HEK293T (cell line): ENCODE results near the gene TNRC6C.
"Not testable (repeated sequence)": the region's sequence is repeated elsewhere in the genome, so short reads cannot be mapped to it uniquely, and the experiment has no call there.

Experiments
- CTCF ChIA-PET: fragments of 350-600 bp; formaldehyde crosslinking; extraction: SDS; loops from one replicate; lab custom pipeline; 2021; ENCODE audit warnings: antibody characterized with exemption, inconsistent platforms; lab: Yijun Ruan, JAX
- POLR2A ChIA-PET: fragments of 350-600 bp; formaldehyde crosslinking; extraction: SDS; loops from one replicate; lab custom pipeline; 2020; ENCODE audit warnings: antibody characterized with exemption, inconsistent platforms; lab: Yijun Ruan, JAX
- DNase-seq: peaks from one replicate; pipeline ENCODE4 v3.0.0; 2012; ENCODE audit warnings: mixed read lengths; ENCODE audit errors: extremely low spot score
- ARNT ChIP-seq: fragments of 450-650 bp; IDR thresholded peaks from 2 replicates; pipeline ENCODE4 v1.6.1; 2017; ENCODE audit warnings: mild to moderate bottlenecking
- BHLHE40 ChIP-seq: fragments of 450-650 bp; IDR thresholded peaks from 2 replicates; pipeline ENCODE4 v1.6.1; 2016; ENCODE audit warnings: mild to moderate bottlenecking, moderate library complexity, borderline replicate concordance
- CTBP1 ChIP-seq: fragments of 450-650 bp; IDR thresholded peaks from 2 replicates; pipeline ENCODE4 v1.6.1; 2016; ENCODE audit warnings: borderline replicate concordance
- ELF4 ChIP-seq: fragments of 450-650 bp; IDR thresholded peaks from 2 replicates; pipeline ENCODE4 v1.6.1; 2017; ENCODE audit warnings: antibody characterized with exemption
- FOXA1 ChIP-seq: fragments of 450-650 bp; IDR thresholded peaks from 2 replicates; pipeline ENCODE4 v1.6.1; 2016; ENCODE audit warnings: mild to moderate bottlenecking
- FOXK2 ChIP-seq: fragments of 450-650 bp; IDR thresholded peaks from 2 replicates; pipeline ENCODE4 v1.6.1; 2016; ENCODE audit warnings: mild to moderate bottlenecking
- FOXM1 ChIP-seq: fragments of 450-650 bp; IDR thresholded peaks from 2 replicates; pipeline ENCODE4 v1.6.1; 2017; ENCODE audit warnings: mild to moderate bottlenecking, borderline replicate concordance
- HDGF ChIP-seq: fragments of 450-650 bp; IDR thresholded peaks from 2 replicates; pipeline ENCODE4 v1.6.1; 2017; ENCODE audit warnings: antibody characterized with exemption, borderline replicate concordance
- L3MBTL2 ChIP-seq: fragments of 450-650 bp; conservative IDR thresholded peaks from 2 replicates; pipeline ENCODE4 v1.6.1; 2016; ENCODE audit warnings: mild to moderate bottlenecking
- LEF1 ChIP-seq: fragments of 450-650 bp; IDR thresholded peaks from 2 replicates; pipeline ENCODE4 v1.6.1; 2017; ENCODE audit warnings: mild to moderate bottlenecking, borderline replicate concordance
- NFRKB ChIP-seq: fragments of 450-650 bp; IDR thresholded peaks from 2 replicates; pipeline ENCODE4 v1.6.1; 2016; ENCODE audit warnings: mild to moderate bottlenecking, moderate library complexity
- SP1 ChIP-seq: fragments of 450-650 bp; IDR thresholded peaks from 2 replicates; pipeline ENCODE4 v1.6.1; 2017
- SUZ12 ChIP-seq: fragments of 450-650 bp; IDR thresholded peaks from 2 replicates; pipeline ENCODE4 v1.6.1; 2016; ENCODE audit warnings: mild to moderate bottlenecking
- TARDBP ChIP-seq: fragments of 450-650 bp; IDR thresholded peaks from 2 replicates; pipeline ENCODE4 v1.6.1; 2016
- ZNF384 ChIP-seq: fragments of 450-650 bp; IDR thresholded peaks from 2 replicates; pipeline ENCODE4 v1.6.1; 2016
- TF ChIP-seq, protein P1 (sequence below): fragments of 450-650 bp; IDR thresholded peaks from 2 replicates; pipeline ENCODE4 v1.6.1; 2016

Gene TNRC6C

DNA sequence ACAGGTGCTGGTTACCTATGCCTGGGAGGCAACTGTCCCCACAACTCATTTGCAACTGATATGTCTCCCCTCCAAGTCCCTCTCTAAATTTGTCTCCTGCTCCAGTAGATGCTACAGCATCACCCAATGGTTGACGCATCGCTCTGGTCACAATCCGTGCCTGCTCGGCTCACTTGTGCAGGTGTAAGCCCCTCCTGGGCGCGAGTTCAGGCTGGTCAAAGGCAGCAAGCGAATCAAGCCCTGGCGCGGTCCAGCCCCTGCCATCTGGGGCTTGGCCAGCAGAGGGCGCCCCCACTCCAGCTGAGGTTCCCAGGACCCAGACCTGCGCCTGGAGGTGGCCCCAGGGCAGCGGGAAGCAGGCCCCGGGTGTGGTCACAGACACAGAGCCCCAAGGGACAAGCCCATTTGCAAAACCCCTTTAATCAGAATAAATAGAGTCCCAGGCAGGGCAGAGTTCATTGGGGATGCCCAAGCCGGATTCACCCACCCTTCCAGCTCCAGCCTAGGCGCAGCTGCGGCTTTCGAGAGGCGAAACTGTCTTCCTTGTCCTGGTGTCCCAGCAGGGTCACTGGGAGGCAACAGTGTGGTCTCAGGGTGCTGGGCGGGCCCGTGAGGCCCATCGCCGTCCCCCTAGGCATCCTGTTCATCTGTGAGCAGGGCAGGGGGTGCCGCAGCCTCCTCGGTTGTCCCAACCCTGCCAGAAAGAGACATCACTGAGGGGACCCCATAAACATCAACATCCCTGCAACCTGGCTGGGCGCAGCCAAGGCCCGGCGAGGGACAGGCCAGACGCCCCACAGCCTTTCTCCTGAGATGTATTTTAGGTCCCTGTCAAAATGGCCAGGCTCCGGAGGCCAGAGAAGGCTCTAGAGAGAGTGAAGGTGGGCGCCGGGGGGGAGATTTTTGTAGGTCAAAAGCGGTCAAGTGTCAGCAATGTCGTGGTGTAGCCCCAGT is 154.3 kb downstream of the TNRC6C start:
- ChIA-PET POLR2A (interaction anchor here (1.0 kb wide), 1 partner anchor 73 kb away, joined by 3 read pairs; no protein-coding TSS in a partner anchor), CTCF (interaction anchor here (0.8 to 1.0 kb wide), 2 partner anchors 12 to 22 kb away, joined by 4 to 5 read pairs; no protein-coding TSS in a partner anchor)
- no peak for TF ChIP-seq L3MBTL2
- 0 out of 2 replicates have a peak, but pooled peaks have one; percentile 12 for TF ChIP-seq ARNT
- peak; percentile 93 for DNase-seq

DNA sequence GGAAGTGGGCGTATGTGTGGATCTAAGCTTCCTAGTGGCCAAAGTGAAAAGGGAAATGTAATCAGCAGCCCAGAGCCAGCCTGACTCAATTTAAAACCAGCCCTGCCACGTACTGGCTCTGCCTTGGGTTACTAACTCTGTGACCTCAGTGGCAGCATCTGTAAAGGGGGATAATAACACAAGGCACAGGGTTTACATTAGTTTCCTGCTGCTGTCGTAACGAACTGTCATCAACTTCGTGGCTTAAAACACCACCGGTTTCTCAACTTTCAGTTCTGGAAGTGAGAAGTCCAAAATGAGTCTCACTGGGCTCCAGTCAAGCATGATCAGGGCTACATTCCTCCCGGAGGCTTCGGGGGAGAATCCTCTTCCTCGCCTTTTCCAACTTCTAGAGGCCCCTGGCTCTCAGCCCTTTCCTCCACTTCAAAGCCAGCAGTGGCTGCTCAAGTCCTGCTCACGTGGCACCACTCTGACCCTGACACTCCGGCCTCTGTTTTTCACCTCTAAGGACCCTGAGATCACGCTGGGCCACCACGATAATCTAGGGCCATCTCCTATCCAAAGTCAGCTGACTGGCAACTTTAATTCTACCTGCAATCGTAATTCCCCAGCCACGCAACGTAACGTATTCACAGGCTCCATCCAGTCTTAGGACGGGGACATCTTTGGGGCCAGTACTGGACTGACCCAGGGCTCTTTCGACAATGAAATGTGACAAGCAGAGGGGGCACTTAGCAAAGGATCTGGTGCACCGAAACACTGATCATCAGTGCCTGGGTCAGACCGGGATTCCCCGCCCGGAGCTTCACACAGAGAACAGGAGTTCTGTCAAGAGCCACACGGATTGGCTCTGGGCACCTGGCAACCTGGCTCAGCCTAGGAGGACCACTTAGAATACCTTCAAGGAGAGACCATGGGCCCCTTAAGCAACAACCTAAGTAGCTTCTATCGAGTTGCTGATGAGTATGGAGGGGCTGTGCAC is 155.6 kb downstream of the TNRC6C start:
- ChIA-PET POLR2A (no interaction called here), CTCF (interaction anchor here (0.6 to 1.2 kb wide), 3 partner anchors 17 to 22 kb away, joined by 3 to 5 read pairs (median 3); no protein-coding TSS in a partner anchor)
- no peak for DNase-seq
- TF ChIP-seq L3MBTL2 (no peak), ELF4 (no peak)

DNA sequence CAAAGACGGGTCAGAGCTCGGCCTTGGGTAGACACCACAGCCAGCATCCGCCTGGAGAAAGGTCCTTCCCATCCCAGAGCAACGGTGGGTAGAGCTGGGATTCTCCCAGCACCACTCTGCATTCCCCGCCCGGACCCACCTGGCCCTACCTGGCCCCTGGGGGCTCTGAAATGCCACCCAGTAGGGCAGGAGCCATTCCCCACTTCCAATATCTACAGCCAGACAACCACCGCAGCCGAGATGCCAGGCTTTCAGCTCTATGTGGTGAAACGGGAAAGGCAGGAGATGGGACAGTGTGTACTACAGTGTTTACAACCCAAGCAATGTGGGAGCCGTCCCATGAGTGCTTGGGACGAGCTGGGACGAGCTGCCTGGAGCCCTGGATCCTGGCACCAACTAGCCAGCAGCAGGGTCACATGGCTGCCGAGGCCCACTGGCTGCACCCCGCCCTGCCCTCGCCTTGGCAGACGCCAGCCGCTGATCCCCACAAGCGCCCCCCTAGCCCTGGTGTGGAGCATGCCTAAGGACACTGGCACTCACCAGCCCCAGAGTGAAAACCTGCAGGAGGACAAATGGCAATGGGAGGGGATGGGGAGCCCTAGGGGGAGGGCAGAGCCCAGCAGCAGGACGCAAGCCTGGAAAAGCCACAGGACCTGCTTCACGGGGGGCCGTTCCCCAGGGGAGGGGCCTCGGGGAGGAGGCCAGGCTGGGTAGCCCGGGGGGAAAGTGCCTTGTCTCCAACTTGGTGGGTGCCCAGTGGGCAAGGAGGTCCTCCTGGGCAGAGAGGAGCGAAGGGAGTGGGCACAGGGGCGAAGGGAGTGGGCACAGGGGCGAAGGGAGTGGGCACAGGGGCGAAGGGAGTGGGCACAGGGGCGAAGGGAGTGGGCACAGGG is 156.6 kb downstream of the TNRC6C start:
- TF ChIP-seq ELF4 (no peak), TARDBP (no peak), SP1 (no peak), ARNT (no peak), FOXK2 (no peak), HDGF (no peak), NFRKB (no peak), ZNF384 (no peak), LEF1 (no peak), L3MBTL2 (no peak), CTBP1 (no peak), FOXA1 (no peak), SUZ12 (no peak), BHLHE40 (no peak), FOXM1 (no peak)
- TF ChIP-seq, protein P1, sequence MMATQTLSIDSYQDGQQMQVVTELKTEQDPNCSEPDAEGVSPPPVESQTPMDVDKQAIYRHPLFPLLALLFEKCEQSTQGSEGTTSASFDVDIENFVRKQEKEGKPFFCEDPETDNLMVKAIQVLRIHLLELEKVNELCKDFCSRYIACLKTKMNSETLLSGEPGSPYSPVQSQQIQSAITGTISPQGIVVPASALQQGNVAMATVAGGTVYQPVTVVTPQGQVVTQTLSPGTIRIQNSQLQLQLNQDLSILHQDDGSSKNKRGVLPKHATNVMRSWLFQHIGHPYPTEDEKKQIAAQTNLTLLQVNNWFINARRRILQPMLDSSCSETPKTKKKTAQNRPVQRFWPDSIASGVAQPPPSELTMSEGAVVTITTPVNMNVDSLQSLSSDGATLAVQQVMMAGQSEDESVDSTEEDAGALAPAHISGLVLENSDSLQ = no peak
- no peak for DNase-seq
- ChIA-PET CTCF (interaction anchor here (0.6 to 1.2 kb wide), 2 partner anchors 18 to 21 kb away, joined by 3 read pairs; no protein-coding TSS in a partner anchor), POLR2A (no interaction called here)

DNA sequence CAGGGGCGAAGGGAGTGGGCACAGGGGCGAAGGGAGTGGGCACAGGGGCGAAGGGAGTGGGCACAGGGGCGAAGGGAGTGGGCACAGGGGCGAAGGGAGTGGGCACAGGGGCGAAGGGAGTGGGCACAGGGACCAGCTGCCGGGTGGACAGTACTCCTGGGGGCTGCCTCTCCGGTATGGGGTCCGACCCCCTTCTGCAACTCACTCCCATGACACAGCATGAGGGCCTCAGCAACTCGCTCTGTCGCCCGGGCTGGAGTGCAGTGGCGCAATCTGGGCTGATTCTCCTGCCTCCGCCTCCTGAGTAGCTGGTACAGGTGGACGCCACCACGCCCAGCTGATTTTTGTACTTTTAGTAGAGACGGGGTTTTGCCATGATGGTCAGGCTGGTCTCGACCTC is 157.3 kb downstream of the TNRC6C start:
- DNase-seq, CTCF ChIA-PET: not testable (repeated sequence)
- POLR2A ChIA-PET = interaction anchor here (0.6 kb wide), 1 partner anchor 139 kb away, joined by 3 read pairs; no protein-coding TSS in a partner anchor

DNA sequence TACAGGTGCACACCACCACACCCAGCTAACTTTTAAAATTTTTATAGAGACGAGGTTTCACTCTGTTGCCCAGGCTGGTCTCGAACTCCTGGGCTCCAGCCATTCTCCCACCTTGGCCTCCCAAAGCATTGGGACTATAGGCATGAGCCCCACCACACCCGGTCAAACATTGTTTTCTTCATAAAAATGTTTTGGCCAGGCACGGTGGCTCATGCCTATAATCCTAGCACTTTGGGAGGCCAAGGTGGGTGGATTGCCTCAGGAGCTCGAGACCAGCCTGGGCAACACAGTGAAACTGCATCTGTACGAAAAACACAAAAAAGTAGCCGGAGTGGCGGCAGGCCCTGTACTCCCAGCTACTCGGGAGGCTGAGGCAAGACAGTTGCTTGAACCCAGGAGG is 157.9 kb downstream of the TNRC6C start:
- no peak for DNase-seq
- POLR2A ChIA-PET = interaction anchor here (0.6 kb wide), 1 partner anchor 138 kb away, joined by 3 read pairs; no protein-coding TSS in a partner anchor
- CTCF ChIA-PET = no interaction called here
- no peak for TF ChIP-seq FOXA1

DNA sequence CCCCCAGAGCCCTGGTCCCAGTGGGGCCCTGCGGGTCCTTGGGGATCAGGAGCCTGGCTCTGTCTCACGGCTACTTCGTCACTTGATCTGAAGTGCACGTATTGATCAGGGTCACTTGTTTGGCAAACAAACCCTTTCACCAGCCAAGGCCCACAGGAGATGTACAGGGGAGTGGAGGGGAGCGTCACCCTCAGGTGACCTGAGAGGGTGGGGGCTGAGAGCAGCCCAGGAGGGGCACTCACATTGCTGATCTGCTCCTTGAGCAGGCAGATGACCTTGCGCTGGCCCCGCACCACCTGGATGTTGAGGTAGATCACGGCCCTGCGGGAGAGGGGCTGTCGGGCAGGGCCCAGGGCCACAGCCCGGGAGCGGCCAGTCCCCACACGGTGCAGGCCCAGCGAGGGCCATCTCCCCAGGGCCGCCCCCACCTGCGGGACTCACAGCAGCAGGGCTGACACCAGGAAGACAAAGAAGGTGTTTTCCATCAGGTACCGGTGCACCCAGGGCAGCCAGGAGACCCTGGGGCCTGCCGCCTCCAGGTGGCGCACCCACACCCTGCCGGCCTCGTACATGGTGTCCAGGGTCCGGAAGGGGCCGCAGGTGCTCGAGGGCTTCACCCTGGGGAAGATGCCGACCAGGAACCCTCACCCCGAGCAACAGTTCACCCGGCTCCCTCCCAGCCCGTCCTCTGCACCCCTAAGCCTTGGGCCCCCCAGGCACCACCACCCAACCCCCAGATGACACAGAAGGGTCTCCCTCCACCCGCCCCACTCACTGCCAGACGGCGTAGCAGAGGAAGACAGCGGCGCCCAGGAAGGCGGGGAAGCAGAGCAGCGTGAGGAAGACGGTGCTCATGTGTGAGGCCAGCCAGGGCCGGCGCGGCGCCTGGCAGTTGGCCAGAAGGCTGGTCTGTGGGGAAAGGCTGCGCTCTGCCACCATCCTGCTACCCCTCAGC is 158.8 kb downstream of the TNRC6C start:
- POLR2A ChIA-PET = no interaction called here
- DNase-seq = no peak

More for the DNA sequence above, 158.8 kb downstream of the TNRC6C start:
- no peak for TF ChIP-seq L3MBTL2
- TF ChIP-seq TARDBP = no peak
- no peak for TF ChIP-seq LEF1
- no peak for TF ChIP-seq SUZ12
- TF ChIP-seq CTBP1 = no peak
- no peak for TF ChIP-seq ZNF384
- no peak for TF ChIP-seq NFRKB
- TF ChIP-seq HDGF = no peak
- TF ChIP-seq, protein P1 = no peak
- TF ChIP-seq FOXM1 = no peak
- no peak for TF ChIP-seq ELF4
- no peak for TF ChIP-seq SP1
- TF ChIP-seq BHLHE40 = no peak
- CTCF ChIA-PET = no interaction called here
